Measurements from ENCODE around the gene AGXT.

AGXT gene

GRCh38 chr2:240869956-240870875 lies 1.6 kb downstream of the AGXT start:
- DNase-seq (ENCODE audit: low read depth) = no peak

- DNase-seq (ENCODE audit: low read depth) = no peak
Measured at GRCh38 chr2:240871071-240871958, 2.7 kb downstream of the AGXT start.

- no peak for DNase-seq (ENCODE audit: low read depth)
Measured at GRCh38 chr2:240872317-240873097, 3.9 kb downstream of the AGXT start.

- DNase-seq (ENCODE audit: low read depth) = no peak
Measured at GRCh38 chr2:240873098-240873788, 4.6 kb downstream of the AGXT start.

GRCh38 chr2:240873805-240874714 lies 5.4 kb downstream of the AGXT start:
- DNase-seq (ENCODE audit: low read depth) = no peak

GRCh38 chr2:240874715-240875227 lies 6.1 kb downstream of the AGXT start:
- no peak for DNase-seq (ENCODE audit: low read depth)

GRCh38 chr2:240875228-240876034 lies 6.8 kb downstream of the AGXT start:
- DNase-seq (ENCODE audit: low read depth) = no peak

GRCh38 chr2:240876035-240876474 lies 7.4 kb downstream of the AGXT start:
- DNase-seq (ENCODE audit: low read depth) = no peak

- DNase-seq (ENCODE audit: low read depth) = no peak
Measured at GRCh38 chr2:240876475-240877251, 8.0 kb downstream of the AGXT start.

- DNase-seq (ENCODE audit: low read depth) = no peak
Measured at GRCh38 chr2:240877460-240878340, 9.1 kb downstream of the AGXT start.

- DNase-seq (ENCODE audit: low read depth) = no peak
Measured at GRCh38 chr2:240878341-240878936, 9.8 kb downstream of the AGXT start.

GRCh38 chr2:240879105-240879504 lies 10.5 kb downstream of the AGXT start:
- DNase-seq (ENCODE audit: low read depth) = no peak

- DNase-seq (ENCODE audit: low read depth) = no peak
Measured at GRCh38 chr2:240881913-240882312, 13.3 kb downstream of the AGXT start.

GRCh38 chr2:240884221-240884620 lies 15.6 kb downstream of the AGXT start:
- no peak for DNase-seq (ENCODE audit: low read depth)

GRCh38 chr2:240884745-240885144 lies 16.1 kb downstream of the AGXT start:
- DNase-seq (ENCODE audit: low read depth) = no peak

- DNase-seq (ENCODE audit: low read depth) = no peak
Measured at GRCh38 chr2:240885566-240885965, 16.9 kb downstream of the AGXT start.

GRCh38 chr2:240886023-240886565 lies 17.5 kb downstream of the AGXT start:
- no peak for DNase-seq (ENCODE audit: low read depth)
